ENCODE measurements around the gene TENM3.
"Not testable (repeated sequence)": the region's sequence is repeated elsewhere in the genome, so short reads cannot be mapped to it uniquely, and the experiment has no call there.

The TENM3 gene

DNA sequence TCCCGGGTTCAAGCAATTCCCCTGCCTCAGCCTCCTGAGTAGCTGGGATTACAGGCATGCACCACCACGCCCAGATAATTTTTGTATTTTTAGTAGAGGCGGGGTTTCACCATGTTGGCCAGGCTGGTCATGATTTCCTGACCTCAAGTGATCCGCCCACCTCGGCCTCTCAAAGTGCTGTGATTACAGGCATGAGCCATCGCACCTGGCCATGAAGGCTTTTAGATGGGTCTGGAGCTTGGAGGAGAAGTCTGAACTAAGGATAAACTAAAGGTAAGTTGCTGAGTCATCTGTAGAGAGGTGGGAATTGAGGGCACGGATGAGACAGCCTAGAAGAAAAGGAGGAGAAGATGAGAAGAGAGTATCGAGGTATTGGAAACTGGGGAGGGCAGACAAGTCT, at the start of gene TENM3:
Gene TENM3, plus strand, starts transcription at position 199 of the 400 bp plus-strand sequence. CDS start 80,619 bp downstream, outside the sequence.
- DNase-seq (ENCODE audit: low read depth), result not testable (repeated sequence)

DNA sequence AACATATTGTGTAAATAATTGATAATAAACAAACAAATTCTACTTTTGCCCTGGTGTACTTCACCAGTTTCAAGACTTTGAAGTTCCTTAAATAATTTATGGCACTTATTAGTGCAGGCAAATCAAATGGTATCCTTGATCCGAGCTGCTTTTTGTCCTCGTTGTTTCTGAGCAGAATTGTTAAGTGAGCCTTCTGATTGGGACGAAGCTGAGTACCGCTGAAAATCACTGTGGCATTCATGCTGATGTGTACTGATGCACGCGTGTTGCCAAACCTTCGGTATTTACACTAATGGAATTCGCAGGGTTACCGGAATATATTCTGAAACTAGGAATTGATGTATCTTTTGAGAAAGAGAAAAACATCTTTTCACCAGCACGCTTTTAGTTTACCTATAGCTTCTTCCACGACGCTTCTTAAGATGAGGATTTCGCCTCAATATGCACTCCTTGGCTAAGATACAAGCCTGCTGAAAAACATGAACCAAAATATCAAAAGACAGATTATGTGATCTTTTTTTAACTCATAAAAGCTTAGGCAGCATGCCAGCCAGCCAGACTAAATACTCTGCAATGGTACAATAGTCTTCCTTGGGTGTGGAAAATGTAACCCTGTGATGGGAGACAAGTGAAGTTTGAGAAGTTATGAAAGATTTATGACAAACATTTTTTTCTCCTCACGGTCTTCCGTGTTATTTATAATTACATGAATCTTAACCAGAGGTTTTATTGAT, 48.9 kb upstream of the TENM3 start:
- DNase-seq (ENCODE audit: low read depth), result no peak

DNA sequence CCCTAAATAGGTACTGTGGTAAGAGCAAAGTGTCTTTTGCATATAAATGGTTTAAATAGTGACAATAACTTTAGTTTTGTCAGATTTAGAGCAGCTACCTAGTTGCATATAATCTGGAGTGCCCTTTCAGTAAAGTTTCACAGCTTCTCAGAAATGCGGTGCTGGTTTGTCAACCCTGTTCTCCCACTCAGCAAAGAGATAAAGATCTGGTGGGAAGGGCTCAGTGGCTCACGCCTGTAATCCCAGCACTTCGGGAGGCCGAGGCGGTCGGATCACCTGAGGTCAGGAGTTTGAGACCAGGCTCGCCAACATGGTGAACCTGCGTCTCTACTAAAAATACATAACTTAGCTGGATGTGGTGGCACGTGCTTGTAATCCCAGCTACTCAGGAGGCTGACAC, 45.6 kb upstream of the TENM3 start:
- no peak for DNase-seq (ENCODE audit: low read depth)

DNA sequence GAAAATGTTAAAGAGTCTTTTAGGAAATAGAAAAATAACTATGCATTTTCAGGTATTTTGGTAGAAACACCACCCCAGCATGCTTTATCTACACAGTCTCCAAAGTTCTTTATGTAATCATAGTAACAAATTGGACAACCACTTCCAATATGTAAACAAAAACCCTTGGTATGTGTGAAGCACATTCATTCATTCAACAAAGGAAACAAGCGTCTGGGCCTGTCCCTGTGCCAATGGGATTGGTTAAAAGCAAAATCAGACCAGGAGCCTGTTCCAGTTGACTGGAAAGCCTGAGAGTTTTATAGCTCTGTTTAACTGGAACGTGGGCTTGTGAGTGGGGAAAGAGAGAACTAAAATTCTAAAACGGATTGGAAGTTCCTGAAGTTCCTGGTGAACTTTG, 41.3 kb upstream of the TENM3 start:
- DNase-seq (ENCODE audit: low read depth), result no peak

DNA sequence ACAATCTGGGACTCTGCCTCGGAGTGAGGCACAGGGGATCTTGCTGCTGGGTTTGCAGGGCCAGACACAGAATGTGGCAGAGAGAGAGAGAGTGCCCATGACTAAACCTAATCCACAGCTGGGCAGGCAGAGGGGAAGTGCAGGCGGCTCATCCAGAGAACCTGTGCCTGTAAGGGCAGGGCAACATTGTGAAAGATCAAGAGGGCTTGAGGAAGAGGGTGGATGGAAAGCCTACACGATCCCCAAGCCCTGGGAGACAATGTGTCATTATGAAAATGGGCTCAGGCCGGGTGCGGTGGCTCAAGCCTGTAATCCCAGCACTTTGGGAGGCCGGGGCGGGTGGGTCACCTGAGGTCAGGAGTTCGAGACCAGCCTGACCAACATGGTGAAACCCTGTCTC, 40.6 kb upstream of the TENM3 start:
- no peak for DNase-seq (ENCODE audit: low read depth)

DNA sequence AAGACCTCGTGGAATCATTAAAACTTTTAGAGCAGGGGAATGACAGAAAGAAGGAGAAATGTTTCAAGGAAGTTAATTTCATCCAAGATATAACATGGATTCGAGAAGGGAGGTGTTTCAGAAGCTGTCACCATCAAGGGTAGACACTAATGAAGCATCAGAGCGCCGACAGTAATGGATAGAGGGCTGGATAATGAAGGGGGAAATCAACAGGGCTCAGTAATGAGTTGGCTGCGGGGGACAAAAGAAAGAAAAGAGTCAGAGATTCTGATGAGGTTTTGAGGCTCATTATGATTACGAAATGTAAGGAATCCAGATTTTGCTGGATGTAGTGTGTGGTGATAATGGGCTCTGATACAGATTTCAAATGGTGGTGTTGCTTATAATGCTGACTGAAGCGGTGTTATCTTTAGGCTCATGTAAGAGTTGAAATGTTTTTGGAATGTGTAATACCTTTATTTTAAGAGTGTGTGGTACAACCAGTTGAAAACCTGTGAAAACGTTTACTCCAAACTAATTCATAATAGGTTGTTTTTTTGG, 39.3 kb upstream of the TENM3 start:
- no peak for DNase-seq (ENCODE audit: low read depth)

DNA sequence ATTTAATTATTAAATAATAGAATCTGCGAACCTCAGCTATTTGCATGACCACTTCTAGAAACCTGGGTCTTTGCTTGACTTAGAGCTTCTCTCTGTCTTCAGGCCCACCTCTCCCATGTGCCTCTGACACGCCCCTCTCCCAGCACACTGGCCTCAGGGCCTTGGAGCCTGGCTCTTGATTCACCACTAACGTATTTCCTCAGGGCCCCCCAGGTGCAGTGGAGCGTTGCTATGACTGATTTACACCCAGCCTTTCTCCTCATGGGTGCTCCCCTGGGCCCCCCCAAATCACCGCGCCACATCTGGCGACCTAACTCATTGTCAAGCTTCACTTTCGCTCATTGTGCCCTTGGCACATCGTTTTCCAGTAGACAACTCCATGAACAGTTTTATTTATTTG, 37.9 kb upstream of the TENM3 start:
- no peak for DNase-seq (ENCODE audit: low read depth)

DNA sequence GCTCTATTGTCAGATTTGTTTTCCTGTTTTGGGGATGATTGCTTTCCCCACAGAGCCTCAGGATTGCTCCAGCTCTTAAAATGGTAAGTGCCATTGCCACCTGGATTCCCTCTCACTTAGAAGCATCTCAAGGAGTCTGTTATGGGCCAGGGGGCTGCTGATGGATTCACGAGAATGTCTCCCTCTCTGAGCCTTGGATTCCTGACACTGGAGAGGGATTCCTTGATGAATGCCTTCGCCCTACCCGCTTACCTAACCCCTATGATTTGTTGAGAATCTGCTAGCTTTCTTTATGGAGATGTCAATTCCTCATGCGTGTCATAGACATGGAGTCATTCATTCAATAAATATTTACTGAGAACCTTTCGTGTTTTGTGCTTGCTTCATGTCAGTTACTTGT, 36.9 kb upstream of the TENM3 start:
- no peak for DNase-seq (ENCODE audit: low read depth)

DNA sequence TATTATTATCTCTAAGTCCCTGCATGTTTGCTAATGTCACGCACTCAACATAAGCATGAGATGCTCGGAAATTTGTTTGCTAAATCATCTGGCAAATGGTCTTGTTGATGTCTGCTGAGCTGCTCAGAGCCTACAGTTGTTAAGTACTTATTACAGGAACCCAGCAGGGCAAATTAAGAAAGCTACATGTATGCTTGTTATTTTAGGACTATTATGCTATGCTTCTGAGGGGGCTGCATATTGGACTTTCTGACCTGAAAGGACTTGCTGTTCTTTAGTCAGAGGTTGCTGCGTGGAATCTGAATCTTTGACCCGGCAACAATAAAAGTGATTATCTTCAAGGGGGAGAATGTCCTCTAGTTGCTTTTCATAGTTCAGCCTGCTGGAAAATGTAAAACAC, 36.3 kb upstream of the TENM3 start:
- DNase-seq (ENCODE audit: low read depth), result peak; percentile 70

DNA sequence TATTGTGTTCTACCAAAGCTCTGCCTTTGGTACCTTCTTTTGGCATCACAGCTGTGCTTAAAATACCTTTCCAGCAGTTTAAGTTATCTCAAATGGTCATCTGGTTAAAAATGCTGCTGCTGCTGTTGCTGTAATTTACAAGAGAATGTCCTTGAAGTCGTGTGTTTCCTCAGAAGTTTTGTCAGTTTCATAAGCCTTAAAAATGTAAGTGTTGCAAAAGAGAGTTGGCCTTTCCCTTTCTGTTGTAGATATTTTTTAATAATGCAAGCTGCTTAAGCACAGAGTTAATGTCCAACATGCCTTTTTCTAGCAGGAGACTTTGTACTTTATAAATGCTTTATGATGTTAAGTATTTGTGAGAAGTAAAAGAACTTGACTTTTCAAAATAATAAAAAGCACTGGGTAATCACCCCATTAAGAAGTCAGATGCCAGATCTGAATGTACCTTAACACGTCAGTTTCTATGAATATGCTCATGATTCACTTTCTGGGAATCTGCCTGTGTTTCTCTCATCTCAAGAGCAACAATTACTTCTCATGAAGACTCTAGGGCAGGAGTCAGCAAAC, 35.3 kb upstream of the TENM3 start:
- peak; percentile 96 for DNase-seq (ENCODE audit: low read depth)

DNA sequence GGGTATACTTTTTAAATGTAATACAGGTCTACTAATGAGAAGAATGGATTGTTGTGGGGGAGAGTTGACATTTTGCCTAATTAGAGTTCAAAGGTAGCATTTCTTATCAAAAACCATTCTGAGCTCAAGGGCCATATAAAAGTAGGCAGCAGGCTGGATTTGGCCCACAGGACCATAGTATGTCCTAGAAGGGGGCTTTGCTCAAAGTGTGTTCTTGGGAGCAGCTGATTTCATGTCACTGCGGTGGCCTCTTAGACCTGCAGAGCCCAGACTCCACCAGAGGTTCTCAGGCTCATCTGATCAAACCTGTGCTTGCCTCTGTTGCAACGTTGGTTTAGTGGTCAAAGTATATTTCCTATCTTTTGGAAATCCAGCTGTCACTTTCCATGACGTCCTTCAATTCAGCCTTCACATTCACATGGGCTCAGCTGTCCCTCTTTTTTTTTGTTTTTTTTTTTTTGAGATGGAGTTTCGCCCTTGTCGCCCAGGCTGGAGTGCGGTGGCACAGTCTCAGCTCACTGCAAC, 34.6 kb upstream of the TENM3 start:
- DNase-seq (ENCODE audit: low read depth), result no peak

DNA sequence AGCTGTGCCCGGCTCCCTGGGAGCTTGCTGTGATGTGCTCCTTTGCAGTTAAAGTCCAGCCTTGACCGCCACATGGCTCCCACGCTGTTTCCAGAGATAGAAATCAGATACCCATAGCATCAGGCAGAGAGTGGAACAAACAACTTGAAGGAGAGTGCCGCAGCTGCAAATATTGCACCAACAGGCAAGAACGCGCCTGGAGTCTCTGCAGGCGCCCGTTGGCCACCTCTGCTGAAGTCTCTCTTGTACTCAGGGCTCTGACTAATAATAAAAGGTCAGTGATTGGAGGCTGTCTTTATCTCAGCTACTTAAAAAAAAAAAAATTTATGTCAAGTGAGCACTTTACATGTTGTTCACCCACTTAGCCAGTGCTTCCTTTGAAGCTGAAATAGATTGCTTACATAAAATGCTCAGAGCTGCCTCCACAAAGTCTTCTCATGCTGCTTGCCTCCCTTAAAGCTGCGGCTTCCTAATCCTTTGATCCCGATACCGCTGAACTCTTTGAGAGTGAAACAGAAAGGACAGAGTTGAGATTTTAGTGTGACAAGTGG, 30.9 kb upstream of the TENM3 start:
- peak; percentile 93 for DNase-seq (ENCODE audit: low read depth)

DNA sequence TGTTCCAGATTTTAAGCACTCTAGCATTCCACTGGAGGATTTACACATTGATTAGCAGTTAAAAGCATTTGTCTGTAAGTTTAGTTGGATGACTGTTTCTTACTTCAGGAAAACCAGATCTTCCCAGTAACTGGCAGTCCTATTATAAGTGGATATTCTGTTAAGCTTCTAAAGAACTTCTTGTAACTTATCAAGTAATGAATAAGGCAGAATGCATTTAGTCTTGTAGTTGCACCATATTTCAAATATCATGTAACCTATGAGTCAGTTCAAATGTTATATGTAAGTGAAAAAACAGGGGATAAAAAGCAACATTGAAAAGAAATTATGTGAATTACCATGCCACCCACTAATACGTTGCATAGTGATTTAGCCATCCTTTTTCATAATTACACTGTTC, 30.2 kb upstream of the TENM3 start:
- peak; percentile 83 for DNase-seq (ENCODE audit: low read depth)

DNA sequence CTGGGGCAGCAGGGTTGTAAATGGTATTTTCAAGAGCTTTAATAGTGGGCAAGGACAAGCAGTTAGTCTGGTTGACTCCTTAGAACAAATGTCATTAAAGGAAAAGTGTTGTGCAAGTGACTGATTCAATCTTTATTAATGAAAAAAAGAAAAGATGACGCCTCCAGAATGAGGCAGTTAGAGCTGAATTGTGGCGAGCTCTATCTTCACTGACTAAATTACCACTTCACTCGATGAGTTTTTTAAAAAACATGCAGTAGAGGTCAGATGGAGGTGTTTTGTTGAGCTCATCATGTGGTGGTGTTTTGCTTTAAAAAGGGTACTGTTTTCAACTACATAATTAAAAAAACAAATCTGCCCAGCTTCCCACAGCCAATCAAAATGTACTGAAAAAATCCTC, 28.1 kb upstream of the TENM3 start:
- no peak for DNase-seq (ENCODE audit: low read depth)

DNA sequence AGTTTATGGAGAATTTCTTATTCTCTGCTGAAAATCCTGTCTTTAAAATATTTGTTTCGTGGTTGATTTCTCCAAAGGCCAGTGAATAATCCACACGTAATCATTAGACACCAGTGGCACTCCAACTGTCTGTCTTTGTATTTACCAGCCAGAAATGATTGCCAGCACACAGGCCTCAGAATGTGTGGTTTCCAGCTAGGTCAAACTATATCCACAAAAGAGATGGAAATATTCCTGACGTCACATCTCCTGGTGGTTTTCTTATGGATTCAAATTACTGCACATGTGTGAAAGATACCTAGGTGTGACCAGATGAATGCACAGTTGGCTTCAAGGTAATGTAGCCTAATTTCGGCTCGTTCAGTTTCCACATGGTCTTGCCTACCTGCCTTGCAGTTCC, 27.2 kb upstream of the TENM3 start:
- no peak for DNase-seq (ENCODE audit: low read depth)

DNA sequence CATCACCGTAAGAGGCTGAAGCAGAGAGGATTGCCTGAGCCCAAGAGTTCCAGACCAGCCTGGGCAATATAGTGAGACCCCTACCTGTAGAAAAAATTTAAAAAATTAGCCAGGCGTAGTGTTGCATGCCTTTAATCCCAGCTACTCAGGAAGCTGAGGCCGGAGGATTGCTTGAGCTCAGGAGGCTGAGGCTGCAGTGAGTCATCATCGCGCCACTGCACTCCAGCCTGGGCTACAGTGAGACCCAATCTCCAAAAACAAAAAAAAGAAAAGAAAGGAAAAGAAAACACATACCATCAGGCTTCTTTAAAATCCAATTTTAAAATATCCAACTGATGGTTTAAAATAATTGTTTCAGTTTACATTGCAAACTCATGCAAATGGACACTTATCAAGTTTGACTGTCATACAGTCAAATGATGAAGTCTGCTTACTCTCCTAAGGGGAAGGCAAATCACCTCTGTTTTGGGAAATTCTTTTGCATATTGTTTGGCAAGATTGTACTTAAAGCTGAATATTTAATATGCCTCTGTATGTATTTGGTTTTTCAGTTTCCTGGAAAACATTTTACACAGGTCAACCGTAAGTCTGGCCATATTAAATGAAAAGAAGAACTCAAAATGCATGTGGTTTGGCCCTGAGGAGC, 23.7 kb upstream of the TENM3 start:
- peak; percentile 69 for DNase-seq (ENCODE audit: low read depth)

DNA sequence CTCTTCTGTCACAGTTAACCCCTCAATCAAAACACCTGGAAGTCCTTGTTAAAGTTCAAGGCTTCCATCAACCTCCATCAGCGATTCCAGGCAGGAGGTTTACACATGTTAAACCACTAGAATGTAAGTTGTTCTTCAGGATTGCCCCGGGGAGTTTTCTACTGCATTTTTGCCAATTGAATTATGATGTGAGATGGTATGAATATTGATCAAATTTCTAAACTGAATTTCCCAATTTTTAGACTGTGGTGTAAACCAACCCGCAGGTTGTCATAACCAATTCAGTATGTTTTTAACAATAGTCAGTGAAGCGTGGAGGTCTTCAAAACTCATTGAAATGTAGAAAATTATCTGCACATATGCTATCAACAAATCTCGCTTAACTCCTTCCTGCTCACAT, 21.2 kb upstream of the TENM3 start:
- DNase-seq (ENCODE audit: low read depth), result no peak

DNA sequence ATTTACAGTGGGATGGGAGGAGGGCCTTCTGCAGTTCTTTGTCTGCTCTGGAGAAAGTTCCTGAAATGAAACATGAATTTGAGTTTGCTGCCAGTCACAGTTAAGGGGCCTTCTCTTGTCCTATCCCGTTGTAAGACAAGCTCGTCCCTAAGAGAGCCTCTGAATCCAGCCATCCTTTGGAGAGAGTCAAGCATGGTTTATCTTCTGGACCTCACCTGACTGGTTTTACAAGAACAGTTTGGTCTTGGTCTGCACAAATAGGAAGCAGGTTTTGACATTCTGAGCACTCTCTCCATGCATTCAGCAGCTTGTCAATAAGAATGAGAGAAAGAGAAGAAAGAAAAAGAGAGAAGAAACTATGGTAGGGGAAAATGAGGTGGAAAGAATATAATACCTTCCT, 20.4 kb upstream of the TENM3 start:
- no peak for DNase-seq (ENCODE audit: low read depth)

DNA sequence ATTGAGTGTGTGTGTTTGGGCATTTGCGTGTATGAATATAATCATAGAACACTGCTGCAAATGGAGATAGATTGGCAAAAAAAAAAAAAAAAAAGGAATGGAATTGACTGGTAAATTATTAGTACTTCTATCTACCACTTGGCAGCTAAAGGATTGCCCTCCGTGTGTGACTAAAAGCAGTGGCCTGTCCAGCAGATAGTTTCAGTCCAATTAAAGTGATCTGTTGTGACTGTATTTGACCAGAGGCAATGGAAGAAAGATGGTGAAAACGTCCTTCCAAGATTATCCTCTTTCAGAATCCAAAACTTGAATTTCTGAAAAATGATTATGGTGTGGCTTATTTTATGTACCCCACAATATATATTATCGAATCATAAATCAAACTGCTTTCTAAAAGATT, 19.5 kb upstream of the TENM3 start:
- DNase-seq (ENCODE audit: low read depth), result no peak

DNA sequence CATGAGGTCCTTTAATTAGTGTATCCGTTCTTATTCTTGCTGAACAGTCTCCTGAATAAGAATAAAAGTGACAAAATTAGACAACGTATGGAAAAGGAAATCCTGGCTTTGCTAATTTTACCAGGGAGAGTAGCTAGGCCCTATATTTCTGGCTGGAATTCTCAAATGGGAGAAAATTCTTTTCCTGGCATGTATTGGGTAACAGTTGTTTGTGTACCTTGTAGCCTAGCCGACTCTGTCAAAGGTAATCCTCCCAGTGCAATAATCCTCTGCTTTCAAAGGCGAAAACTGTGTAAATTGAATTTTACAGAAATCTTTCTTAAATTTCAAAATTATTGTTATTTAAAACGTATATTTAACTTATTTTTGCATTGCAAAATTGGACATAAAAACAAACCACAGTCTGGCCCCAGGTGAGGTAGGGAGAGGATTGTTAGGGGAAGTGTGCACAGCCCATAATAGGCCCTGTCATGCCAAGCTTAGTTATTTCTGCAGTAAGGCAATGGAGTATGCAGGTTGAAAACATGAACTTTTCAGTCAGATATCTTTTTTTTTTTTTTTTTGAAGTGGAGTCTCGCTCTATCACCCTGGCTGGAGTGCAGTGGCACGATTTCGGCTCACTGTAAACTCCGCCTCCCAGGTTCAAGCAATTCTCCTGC, 18.9 kb upstream of the TENM3 start:
- DNase-seq (ENCODE audit: low read depth), result no peak

DNA sequence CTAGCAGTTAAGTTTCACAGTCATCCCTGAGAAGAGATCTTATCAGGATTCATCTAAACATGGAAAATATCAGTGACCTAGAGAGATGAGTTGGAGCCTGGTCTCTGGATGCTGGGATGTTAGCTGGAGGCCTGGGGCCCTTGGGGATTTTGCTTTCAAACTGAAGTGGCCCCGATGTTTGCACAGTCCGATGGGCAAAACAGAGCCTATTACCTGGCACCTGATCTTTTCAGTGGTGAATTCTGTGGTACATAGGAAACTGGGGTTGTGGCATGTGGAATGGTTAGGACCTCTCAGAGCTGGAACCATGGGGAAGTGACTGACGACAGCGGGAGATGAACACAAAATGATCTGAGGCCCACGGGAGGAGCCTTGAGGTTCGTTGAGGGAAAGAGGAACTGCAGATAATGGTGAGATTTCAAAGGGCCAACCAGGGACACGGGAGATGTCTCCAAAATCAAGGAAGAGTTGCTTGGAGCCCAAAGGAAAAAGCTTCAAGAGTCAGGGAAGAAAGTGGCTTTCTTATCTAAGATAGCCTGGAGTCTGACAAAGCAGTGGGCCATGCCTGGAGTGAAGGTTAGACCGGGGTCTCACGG, 17.8 kb upstream of the TENM3 start:
- DNase-seq (ENCODE audit: low read depth), result no peak

DNA sequence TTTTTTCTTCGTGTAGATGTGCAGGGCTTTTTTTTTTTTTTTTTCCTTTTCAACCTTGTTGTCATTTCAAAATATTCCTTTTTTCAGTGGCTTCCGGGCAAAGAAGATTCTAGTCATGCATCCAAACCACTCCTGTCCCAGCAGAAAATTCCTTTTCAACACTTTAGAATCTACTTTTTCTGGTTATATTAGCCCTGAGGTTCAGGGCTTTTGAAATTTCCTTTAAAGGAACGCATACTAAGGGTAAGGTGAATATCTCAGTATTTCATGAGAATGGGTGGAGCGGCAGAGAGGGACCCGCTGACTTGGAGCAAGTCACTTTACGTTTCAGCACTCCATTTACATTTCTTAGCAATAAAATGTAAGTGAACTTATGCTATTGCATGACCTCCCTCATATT, 15.6 kb upstream of the TENM3 start:
- no peak for DNase-seq (ENCODE audit: low read depth)

All from iris pigment epithelial cell (primary cell).